Mammary epithelial cell (primary cell): ENCODE data around the gene RSAD2.

Experiments used
- CTCF ChIP-seq, 2 donors: IDR thresholded peaks in 1 of 2; conservative IDR thresholded peaks in 1 of 2; 2 replicates each; pipeline ENCODE4 v1.5.1; 2011 to 2012; ENCODE audit warnings: inconsistent platforms in 2 of 2, low read length in 2 of 2, mild to moderate bottlenecking in 2 of 2, control low read depth in 1 of 2, low read depth in 1 of 2; ENCODE audit not compliant: insufficient read depth in 1 of 2; ENCODE audit errors: extremely low read depth in 1 of 2
- EZH2 ChIP-seq: IDR thresholded peaks from 2 replicates; pipeline ENCODE4 v1.6.1; 2012; ENCODE audit warnings: low read length, inconsistent platforms, borderline replicate concordance

DNA sequence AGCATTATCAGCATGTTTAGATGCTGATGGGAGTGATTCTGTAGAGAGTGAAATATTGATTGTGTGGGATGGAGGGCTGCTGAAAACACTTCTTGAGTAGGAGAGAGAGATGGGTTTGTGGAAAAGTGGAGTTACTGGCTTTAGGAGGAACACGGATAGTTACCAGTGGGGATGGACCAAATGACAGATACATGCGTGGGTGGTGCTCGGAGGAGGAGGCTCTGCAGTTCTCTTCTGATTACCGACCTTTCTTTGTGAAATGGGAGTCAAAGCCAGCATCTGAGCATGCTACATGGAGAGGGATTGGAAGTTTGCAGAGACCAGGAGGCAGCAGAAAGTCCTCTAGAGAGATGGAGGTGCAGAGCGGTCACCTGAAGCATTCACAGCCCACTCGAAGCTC, 65.9 kb downstream of the RSAD2 start:
- TF ChIP-seq EZH2 (no peak), CTCF (conservative IDR thresholded peaks at IDR 0.05 in 1 of 2, IDR thresholded peaks at IDR 0.05 in 1 of 2; ENCODE audit: extremely low read depth in 1 of 2, insufficient read depth in 1 of 2, low read depth in 1 of 2, low read length in 2 of 2) (no peak)
